ENCODE measurements around the gene TUBB1.
"Not testable (repeated sequence)": the region's sequence is repeated elsewhere in the genome, so short reads cannot be mapped to it uniquely, and the experiment has no call there.

Gene TUBB1

DNA sequence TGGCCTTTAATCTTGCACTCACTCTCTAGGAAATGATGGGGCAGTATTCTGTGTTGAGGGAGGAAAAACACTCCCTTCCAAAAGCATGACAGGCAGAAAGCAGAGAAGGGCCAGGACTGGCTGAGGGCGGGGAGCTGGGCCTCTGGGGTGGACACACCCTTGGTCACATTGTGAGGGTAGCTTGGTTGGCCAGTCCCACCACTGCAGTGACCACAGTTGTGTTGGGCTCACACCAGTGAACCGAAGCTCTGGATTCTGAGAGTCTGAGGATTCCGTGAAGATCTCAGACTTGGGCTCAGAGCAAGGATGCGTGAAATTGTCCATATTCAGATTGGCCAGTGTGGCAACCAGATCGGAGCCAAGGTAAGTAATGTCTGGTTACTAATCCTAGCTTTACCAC is at the start of gene TUBB1:
TUBB1 (plus strand) TSS at position 213 of the 400 bp plus-strand sequence; CDS start at position 307, 94 bp downstream.
- DNase-seq (ENCODE audit: low spot score) = no peak

DNA sequence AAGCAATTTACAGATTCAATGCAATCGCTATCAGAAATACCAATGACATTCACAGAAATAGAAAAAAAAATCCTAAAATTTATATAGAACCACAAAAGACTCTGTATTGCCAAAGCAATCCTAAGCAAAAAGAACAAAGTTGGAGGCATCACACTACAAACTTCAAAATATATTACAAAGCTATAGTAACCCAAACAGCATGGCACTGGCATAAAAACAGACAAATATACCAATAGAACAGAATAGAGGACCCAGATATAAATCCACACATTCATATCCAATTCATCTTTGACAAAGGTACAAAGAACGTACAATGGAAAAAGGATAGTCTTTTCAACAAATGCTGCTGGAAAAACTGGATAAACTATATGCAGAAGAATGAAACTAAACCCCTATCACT is 49.8 kb upstream of the TUBB1 start:
- no peak for DNase-seq (ENCODE audit: low spot score)

DNA sequence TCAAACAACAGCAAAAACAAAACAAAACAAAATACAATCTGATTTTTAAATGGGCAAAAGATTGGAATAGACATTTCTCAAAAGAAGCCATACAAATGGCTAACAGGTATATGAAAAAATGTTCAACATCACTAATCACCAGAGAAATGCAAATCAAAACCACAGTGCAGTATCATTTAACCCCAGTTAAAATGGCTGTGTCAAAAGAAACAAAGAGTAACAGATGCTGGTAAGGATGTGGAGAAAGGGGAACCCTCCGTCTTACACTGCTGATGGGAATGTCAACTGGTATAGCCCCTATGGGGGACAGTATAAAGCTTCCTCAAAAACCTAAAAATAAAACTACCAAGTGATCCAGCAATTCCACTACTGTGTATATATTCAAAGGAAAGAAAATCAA is 49.1 kb upstream of the TUBB1 start:
- no peak for DNase-seq (ENCODE audit: low spot score)

DNA sequence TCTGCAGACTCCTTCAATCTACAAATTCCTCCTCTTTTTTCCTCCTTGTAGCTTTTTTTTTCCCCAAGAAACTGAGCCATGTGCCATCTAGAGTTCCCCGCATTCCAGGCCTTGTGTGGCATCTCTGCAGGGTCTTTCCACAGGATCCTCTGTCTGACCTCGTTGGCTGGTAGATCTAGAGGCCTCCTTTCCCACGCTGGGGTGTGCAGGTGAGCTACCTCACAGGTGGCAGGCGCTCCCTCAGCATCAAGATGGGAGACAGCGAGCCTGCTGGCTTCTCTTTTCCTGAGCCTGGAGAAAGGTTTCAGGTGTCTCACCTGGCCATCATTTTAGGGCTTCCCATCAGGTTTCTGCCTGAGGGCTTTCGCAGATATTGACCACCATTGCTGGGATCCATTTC is 47.8 kb upstream of the TUBB1 start:
- no peak for DNase-seq (ENCODE audit: low spot score)

DNA sequence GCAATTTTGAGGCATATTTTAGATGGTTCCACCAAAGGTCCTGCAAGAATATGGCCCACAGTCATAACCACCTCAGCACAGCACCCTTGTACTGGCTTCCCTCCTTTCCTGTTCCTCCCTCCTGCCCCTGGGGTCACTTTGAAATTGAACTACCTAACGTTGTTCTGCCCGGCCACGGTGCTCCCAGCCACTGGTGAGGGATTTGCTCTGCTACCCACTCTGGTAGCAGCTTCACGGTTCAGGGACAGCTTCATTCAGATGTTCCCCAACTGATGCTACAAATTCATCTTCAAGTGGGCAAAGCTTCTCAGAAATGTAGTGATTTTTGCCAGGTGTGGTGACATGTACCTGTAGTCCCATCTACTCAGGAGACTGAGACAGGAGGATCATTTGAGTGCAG is 46.0 kb upstream of the TUBB1 start:
- no peak for DNase-seq (ENCODE audit: low spot score)

DNA sequence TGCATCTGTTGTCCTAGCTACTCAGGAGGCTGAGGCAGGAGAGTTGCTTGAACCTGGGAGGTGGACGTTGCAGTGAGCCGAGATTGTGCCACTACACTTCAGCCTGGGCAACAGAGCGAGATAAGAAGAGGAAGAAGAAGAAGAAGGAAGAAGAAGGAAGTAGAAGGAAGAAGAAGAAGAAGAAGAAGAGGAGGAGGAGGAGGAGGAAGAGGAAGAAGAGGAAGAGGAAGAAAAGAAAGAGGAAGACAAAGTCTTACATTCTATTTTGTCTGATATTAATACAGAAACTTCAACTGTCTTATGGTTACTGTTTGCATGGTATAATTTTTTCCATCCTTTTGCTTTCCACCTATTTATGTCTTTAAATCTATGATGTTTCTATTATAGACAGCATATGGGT is 45.4 kb upstream of the TUBB1 start:
- no peak for DNase-seq (ENCODE audit: low spot score)

DNA sequence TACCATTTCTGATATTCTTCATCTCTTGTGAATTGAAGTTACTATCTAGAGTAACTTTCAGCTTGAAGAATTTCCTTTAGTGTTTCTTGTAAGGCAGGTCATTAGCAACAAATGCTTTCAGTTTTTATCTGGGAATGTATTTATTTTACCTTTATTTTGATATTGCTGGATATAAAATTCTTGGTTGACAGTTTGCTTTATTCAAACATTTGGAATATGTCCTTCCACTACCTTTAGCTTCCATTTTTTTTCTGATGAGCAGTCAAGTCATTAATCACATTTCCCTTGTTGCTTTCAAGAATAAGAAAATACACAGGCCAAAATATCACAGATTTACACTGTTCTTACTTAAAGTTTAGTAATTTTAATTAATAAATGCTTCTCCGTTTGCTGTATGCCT is 43.9 kb upstream of the TUBB1 start:
- DNase-seq (ENCODE audit: low spot score) = no peak

DNA sequence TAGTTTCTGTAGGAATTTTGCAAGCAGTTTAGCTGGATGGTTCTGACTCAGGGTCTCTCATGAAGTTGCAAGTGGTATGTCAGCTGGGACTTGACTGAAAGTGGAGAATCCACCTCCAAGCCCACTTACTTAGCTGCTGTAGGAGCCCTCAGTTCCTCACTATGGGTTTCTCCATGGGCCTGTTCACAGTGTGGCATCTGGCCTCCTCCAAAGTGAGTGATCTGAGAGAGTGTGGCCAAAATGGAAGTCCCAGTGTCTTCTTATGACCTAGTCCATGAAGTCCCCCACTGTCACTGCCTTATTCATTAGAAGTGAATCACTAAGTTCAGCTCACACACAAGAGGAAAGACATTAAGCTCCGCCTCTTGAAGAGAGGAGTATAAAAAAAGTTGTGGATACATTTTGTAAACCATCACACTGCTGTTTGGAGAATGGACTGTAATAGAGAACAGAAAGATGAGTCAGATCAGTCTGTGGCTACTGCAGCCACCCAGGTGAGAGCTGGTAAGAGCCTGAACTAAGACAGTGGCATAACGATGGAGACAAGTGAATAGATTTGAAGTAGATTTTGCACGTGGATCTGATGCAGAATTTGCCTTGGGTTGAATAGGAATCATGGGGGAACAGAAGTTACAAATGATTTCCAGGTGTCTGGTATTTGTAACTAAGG is 43.0 kb upstream of the TUBB1 start:
- DNase-seq (ENCODE audit: low spot score) = no peak

DNA sequence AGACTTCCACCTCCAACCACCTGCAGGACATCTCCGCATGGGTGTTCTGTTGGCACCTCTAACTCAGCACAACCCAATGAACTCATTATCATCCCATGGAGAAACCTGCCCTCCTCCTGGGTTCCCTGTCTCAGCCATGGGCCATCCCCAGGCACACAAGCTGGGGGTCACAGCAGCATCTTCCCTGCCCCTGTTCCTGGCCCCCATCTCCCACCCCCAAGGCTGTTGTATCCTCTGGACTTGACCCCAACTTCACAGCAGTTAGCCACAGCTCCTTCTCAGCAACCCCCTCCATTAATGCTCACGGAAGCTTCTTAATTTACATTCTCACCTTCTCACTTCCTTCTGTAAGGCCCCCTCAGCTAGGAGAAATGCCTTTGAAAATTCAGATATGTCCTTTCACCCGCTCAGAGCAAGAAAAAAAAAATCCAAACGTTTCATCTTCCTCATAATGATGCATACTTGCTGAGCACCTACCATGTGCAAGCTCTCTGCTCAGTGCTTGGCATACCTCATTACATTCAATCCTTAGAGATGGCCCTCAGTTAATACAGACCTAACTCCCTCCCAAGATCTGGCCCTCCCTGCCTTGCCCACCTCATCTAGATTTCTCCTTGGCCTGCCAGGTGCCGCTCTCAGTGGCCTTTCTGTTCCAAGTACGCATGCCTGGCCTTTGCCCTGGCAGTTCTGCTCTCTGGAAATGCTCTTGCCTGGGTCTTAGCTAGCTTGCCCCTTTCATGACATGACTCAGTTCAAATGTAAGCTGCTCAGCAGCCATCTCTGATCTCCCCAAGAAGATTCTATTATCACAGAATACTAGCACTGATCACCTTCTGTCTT is 40.7 kb upstream of the TUBB1 start:
- DNase-seq (ENCODE audit: low spot score) = no peak

DNA sequence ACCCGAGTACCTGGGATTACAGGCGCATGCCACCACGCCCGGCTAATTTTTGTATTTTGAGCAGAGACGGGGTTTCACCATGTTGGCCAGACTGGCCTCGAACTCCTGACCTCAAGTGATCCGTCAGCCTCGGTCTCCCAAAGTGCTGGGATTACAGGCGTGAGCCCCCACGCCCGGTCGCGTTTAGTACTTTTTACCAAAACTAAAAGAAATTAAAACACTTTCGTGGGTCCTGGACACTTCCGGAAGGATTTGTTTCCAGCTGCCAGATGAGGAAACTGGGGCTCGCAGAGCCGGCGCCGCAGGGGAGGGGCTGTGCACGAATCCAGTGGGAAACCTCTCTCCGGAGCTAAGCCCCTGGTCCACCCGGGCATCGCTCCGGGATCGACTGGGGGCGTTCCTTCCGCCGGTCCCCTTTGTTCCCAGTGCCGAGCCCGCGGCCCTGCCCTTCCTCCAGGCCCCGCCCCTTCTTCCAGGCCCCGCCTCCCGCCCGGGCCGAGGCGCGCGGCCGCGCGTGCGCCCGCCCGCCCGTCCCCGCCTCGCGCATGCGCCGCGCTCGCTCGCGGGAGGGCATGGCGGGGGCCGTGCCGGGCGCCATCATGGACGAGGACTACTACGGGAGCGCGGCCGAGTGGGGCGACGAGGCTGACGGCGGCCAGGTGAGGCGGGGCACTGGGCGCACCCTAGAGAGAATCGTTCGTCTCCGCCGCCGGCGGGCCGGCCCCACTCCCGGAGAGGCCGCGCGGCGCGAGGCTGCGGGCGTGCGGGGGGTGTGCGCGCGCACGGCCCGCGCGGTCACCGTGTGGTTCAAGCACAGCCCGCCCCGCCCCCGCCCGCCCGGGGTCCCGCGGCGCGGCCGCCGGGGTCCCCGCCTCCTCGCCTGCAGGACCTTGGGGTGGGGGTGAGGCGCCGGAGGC is 38.3 kb upstream of the TUBB1 start, which contains the start of gene NELFCD:
NELFCD (plus strand) TSS at position 546 of the 917 bp plus-strand sequence; CDS start at position 600, 54 bp downstream.
- DNase-seq (ENCODE audit: low spot score) = peak; percentile 99

DNA sequence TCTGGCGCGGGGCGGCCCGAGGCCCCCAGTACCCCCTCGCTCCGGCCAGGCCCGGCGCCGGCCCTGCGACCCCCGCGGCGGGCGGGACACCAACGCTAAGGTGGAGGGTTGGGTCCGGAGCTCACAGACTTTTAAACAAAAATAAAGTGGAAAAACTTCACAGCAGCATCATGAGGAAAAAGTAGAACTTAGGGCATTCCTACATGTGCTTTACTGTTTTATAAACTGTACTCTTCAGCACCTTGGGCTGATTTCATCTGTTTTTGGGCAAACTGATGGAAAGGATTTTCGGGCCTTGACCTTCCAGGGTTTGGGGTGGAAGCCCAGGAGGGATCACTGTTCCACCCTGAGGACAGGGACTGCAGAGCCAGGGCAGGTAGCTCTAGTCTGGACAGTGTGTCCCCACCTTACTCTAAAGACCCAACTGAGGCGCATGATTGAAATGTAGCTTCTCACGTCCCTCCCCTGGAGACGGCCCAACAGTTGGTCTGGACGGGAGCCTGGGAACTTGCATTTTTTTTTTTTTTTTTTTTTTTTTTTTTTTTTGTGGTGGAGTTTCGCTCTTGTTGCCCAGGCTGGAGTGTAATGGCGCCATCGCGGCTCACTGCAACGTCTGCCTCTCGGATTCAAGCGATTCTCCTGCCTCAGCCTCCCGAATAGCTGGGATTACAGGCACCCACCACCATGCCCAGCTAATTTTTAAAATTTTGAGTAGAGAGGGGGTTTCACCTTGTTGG is 37.4 kb upstream of the TUBB1 start:
- no peak for DNase-seq (ENCODE audit: low spot score)

DNA sequence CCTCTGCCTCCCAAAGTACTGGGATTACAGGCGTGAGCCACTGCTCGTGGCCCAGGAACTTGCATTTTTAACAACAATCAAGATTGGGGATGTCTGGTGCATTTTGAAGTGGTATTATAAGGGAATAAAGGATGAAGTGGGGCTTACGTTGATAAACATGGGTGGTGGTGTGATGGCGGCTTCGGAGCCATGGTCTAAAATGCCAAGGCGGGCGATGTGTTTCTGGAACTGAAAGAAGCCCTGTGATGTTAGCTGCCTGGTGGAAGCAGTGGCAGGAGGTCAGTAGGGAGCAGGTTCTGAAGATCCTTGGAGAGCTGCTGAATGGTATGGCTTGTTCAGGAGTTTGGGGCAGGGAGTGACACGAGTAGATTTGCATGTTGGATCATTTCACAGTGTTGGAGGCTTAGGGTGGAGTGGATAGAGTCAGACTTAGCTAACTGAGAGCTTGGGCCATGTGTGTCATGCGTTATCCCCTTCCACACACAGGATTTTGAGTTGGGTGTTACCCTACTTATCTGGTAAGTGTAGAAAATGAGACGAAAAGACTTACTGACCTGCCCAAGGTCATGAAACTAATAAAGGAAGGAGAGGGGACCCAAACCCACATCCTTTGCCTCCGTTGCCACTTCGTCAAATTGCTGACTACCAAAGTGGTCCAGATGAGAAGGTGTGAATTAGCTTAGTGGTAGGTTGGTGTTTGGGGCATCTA is 36.7 kb upstream of the TUBB1 start:
- DNase-seq (ENCODE audit: low spot score) = no peak

DNA sequence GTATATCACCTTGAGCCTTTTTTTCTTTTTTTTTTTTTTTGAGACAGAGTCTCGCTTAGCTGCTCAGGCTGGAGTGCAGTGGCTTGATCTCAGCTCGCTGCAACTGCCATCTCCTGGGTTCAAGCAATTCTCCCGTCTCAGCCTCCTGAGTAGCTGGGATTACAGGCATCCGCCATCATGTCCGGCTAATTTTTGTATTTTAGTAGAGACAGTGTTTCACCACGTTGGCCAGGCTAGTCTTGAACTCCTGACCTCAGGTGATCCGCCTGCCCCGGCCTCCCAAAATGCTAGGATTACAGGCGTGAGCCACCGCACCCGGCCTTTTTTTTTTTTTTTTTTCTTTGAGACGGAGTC is 36.1 kb upstream of the TUBB1 start:
- DNase-seq (ENCODE audit: low spot score) = not testable (repeated sequence)

DNA sequence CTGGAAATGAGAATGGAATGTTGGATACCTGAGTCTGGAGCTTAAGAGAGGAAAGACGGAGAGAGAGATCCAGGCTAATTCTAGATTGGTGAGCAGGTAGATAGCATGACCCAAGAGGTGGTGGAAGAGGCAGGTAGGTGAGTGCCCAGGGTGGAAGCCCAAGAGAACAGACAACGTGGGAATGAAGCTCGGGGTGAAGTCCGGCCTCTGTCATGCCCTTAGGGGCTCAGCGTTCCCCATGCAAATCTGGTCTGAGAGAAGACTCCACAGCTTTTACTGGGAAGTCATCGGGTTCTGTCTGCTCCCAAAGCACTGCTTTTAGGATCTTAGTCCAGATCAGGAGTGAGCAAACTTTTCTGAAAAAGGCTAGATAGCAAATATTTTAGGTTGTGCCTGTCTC is 34.5 kb upstream of the TUBB1 start:
- no peak for DNase-seq (ENCODE audit: low spot score)

DNA sequence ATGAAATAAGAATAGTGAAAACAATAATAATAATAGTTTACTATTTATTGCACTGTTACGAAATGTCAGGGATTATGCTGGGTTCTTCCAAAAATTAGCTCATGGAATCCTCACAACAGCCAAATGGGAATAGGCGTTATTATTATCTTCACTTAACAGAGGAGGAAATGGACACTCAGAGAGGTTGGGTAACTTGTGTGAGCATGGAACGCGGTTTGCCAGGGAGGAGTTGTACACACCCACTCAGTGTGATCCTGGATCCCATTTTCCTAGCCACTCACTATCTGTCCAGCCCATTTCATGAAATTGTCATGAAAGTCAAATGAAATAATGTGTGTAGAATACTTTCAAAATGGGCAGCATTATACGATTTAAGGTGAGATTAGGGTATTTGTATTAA is 33.6 kb upstream of the TUBB1 start:
- no peak for DNase-seq (ENCODE audit: low spot score)

DNA sequence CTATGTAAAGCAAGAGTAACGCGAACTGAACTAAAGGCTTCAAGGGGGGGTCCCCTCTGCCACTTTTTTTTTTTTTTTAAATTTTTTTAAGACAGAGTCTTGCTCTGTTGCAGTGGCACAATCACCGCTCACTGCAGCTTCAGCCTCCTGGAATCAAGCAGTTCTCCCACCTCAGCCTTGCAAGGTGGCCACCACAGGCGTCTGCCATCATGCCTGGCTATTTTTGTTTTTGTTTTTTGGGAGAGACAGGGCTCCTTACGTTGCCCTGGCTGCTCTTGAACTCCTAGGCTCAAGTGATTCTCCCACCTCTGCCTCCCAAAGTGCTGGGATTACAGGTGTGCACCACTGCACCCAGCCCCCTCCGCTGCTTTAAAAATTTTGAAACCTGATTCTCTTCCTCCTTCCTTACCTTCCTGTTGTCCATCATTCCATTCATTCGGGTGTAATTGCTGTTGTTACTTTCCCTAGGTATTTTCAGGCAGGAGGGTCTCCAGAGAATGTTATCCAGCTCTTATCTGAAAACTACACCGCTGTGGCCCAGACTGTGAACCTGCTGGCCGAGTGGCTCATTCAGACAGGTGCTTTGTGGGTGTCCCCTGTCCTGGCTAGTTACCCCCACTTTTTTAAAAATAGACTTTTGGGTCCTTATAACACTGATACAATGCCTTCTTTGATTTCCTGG is 32.8 kb upstream of the TUBB1 start:
- DNase-seq (ENCODE audit: low spot score) = no peak

DNA sequence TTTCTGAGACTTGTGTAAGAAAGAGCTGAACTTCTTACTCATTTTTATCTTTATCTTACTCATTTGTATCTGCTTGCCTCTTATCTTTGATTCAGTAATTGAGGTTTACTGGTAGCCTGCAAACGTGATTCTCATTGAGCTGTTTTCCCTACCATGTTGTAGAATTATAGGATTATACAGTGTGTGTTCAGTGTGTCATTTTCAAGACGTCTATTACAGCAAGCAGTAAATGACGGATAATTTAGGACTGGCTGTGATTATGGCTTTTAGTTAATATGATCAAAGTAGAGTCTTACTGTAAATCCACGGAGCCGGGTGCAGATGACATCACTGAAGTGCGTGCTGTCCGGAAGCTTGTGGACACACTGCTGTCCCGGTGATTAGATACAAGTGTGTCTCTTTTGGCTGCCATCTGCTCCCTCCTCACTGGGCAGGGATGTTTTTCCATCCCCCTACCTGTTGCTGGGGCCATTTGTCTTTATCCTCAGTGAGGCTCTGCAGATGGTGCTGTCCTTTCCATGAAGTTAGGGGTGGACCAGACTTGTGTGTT is 32.2 kb upstream of the TUBB1 start:
- no peak for DNase-seq (ENCODE audit: low spot score)

DNA sequence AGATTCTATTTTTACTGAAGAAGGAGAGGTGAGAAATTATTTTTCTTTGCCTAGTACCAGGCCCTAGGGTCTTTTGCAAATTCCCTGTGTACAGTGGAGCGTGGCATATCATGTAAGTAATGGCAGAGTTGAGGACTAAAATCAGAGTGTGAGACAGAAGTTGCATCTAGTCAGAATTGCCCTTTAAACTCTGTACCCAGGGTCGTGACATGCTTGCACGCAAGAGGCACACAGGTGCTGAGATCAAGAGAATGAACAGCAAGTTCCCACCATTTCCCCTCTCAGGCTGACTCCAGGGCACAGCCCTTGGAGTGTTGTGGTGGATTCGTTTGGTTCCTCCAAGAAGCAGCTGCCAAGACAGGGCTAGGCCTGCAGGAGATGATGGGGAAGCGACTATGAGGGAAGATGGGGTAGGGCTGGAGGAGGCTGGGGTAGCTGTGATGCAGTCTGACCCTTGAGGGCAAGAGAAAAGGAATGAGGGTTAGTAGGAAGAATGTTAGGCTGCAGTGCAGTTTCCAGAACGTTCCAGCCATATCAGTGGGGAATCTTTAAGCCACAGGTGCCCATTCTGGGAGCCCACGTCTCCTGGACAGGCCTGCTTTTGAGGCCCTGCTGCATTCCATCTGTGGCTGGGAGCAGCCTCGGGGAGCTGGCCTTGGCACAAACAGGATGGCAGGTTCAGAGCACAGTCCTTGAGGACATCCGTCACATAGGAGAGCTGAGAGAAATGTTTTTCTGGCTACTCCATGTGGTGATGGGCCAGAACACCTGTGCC is 31.3 kb upstream of the TUBB1 start:
- DNase-seq (ENCODE audit: low spot score) = no peak

DNA sequence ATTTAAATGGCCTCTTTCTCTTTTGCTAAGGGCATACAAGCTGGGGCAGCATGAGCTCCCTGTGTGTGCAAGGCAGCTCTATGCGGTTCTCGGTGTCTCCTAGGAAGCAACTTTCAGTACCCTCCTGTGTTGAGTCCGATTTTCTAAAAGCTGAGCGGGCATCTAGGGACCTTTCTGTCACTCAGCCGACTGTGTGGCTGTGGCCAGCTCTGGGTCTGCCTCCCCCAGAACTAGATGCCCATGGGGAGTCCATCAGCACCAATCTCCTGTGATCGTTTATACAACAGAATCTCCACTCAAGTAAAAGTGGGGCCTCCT is 30.7 kb upstream of the TUBB1 start:
- DNase-seq (ENCODE audit: low spot score) = no peak

DNA sequence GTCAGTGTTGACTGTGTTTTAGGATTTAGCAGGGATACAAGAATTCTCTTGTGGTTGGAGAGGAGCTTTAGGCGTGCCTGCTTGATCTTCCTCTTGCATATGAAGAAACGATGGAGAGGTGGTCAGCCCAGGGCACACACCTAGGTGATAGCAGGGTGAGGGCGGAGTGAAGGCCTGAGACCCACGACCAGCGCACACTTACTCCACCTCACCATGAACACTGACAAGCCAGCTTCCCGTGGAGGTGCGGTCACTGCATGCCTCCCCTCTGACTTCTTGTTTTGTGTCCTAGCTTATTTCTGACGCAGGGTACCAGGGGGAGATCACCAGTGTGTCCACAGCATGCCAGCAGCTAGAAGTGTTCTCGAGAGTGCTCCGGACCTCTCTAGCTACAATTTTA is 30.0 kb upstream of the TUBB1 start:
- no peak for DNase-seq (ENCODE audit: low spot score)
